Thyroid gland (tissue), 4 donors: ENCODE data around the gene ZIC4.

ENCODE experiments used
- POLR2A ChIP-seq, 2 donors: fragments of 450-650 bp; IDR thresholded peaks; one replicate each; pipeline ENCODE4 v1.6.1; 2017; ENCODE audit warnings: antibody characterized with exemption in 2 of 2, mild to moderate bottlenecking in 2 of 2, moderate library complexity in 1 of 2
- TF ChIP-seq, protein P1 (sequence below), 6 experiments: fragments of 200-600 bp in 3 of 6; fragments of 450-650 bp in 3 of 6; sonication (generic) in 3 of 6; IDR thresholded peaks; one replicate each; pipeline ENCODE4 v1.5.1; 2016 to 2019; ENCODE audit warnings: antibody characterized with exemption in 6 of 6, mild to moderate bottlenecking in 2 of 6, inconsistent platforms in 1 of 6, moderate library complexity in 1 of 6

- TF ChIP-seq, protein P1, sequence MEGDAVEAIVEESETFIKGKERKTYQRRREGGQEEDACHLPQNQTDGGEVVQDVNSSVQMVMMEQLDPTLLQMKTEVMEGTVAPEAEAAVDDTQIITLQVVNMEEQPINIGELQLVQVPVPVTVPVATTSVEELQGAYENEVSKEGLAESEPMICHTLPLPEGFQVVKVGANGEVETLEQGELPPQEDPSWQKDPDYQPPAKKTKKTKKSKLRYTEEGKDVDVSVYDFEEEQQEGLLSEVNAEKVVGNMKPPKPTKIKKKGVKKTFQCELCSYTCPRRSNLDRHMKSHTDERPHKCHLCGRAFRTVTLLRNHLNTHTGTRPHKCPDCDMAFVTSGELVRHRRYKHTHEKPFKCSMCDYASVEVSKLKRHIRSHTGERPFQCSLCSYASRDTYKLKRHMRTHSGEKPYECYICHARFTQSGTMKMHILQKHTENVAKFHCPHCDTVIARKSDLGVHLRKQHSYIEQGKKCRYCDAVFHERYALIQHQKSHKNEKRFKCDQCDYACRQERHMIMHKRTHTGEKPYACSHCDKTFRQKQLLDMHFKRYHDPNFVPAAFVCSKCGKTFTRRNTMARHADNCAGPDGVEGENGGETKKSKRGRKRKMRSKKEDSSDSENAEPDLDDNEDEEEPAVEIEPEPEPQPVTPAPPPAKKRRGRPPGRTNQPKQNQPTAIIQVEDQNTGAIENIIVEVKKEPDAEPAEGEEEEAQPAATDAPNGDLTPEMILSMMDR (IDR thresholded peaks at IDR 0.05): peak in 2 of 6 experiments; percentile 24 to 26
- no peak for TF ChIP-seq POLR2A (IDR thresholded peaks at IDR 0.05)
Observed at GRCh38 chr3:147361454-147362420, 44.6 kb downstream of the ZIC4 start.
